Stimulated activated naive CD8-positive, alpha-beta T cell treated with anti-CD3 and anti-CD28 coated beads, Interleukin-15, Interleukin-2, amounts not matched to agents 100 ng/mL and 50 ng/mL, for 24 hours (primary cell): ENCODE measurements around the gene ITGB3BP.
"Not testable (repeated sequence)": the region's sequence is repeated elsewhere in the genome, so short reads cannot be mapped to it uniquely, and the experiment has no call there.

Source experiments
- H3K27ac Mint-ChIP-seq: one replicate; pipeline ENCODE4 v1.8.0; 2021; ENCODE audit warnings: mild to moderate bottlenecking, mixed read lengths
- H3K27me3 Mint-ChIP-seq: one replicate; pipeline ENCODE4 v1.8.0; 2021; ENCODE audit warnings: mixed read lengths
- H3K36me3 Mint-ChIP-seq: one replicate; pipeline ENCODE4 v1.8.0; 2021; ENCODE audit warnings: low read depth, mixed read lengths
- H3K4me1 Mint-ChIP-seq: one replicate; pipeline ENCODE4 v1.8.0; 2021; ENCODE audit warnings: low read depth, mixed read lengths
- H3K4me3 Mint-ChIP-seq: one replicate; pipeline ENCODE4 v1.8.0; 2021; ENCODE audit warnings: mild to moderate bottlenecking, mixed read lengths
- H3K9me3 Mint-ChIP-seq: one replicate; pipeline ENCODE4 v1.8.0; 2021; ENCODE audit warnings: mixed read lengths

The ITGB3BP gene, protein sequence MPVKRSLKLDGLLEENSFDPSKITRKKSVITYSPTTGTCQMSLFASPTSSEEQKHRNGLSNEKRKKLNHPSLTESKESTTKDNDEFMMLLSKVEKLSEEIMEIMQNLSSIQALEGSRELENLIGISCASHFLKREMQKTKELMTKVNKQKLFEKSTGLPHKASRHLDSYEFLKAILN

DNA sequence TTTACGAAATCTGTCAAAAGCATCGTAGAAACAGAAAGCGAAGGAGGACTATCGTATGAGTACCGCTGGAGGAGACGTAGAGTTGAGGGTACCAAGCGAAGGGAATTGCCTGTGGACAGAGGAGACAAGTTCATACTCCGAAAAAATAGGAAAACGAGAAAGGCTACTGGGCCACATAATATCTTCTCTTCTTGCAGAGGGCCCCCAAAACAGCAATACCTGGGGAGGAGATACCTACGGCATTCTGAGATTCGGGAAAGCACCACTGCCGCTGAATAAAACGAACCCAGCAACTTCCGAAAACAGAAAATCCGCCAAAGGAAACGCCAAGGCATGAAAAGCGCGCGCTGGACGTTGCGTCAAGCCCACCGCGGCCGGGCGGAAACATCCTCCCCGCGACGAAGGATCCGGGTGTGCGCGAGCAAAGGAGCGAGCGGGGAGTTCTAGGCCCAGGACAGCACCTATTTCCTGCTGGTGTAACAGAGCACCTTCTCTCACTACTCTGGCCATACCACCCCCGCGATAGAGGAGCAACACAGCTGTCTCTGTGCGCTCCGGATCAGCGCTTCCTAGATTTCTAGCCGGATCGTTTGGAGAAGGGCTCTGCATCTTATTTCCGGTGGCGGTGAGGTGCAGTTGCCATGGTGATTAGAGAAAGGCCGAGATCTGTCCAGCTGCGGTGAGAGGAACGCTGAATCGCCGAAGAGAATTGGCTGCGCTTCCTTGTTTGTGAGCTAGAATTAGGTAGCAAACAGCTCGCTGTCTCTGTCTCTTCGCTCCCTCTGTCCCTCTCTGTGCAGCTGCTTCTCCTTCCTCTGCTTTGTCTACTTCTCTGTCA lies at the start of gene ITGB3BP, which contains the start of gene EFCAB7:
Gene ITGB3BP, minus strand, starts transcription at position 335 of the 838 bp plus-strand sequence. Its CDS starts 92 bp downstream, at position 243.
Gene EFCAB7, plus strand, starts transcription at position 635 of the 838 bp plus-strand sequence. CDS start 2,048 bp downstream, outside the sequence.
- Mint-ChIP-seq H3K27ac (peak within 1 kb of the TSS; percentile 91), H3K27me3 (no peaks in the 10 kb centered on the region), H3K9me3 (no peaks in the 10 kb centered on the region), H3K4me3 (peak within 1 kb of the TSS; percentile 92), H3K4me1 (peaks cover 37% of the 10 kb centered on the region), H3K36me3 (peaks cover 9% of the 10 kb centered on the region)

DNA sequence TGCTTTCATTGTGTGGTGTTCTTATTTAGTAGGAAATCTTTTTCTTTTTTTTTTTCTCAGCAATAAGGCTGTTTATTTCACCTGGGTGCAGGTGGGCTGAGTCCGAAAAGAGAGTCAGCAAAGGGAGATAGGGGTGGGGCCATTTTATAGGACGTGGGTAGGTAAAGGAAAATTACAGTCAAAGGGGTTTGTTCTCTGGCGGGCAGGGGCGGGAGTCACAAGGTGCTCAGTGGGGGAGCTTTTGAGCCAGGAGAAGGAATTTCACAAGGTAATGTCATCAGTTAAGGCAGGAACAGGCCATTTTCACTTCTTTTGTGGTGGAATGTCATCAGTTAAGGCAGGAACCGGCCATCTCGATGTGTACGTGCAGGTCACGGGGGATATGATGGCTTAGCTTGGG lies 49.7 kb upstream of the ITGB3BP start:
- H3K27me3 Mint-ChIP-seq, H3K36me3 Mint-ChIP-seq, H3K9me3 Mint-ChIP-seq, H3K4me3 Mint-ChIP-seq, H3K4me1 Mint-ChIP-seq, H3K27ac Mint-ChIP-seq: not testable (repeated sequence)

DNA sequence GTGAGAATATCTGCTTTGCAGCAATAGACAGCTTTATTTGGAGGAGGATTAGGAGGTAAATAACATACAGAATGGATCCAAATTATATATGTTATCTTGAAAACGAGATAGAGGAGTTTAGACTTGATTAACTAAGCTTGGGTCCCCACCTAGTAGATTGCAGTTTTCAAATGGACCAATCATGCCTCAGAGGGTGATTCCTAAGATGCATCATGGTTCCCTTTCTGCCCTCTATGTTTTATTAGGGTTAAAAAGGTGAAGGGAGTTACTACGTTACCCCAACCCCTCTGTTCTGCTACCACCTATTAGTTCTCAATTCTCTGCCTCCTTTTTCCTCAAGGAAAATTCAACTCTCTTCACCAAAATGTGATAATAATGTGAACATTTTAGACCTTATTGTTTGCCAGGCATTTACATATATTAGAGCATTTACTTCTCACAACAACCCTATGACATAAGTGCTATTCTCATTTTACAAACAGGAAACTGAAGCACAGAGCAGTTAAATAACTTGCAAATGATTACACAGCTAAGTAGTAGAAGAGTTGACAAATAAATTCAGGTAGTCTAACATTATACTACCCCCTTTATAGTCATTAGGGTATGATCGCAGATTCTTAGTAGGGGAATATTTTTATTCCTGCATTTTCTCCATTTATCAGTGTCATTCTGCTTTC lies 46.8 kb upstream of the ITGB3BP start:
- Mint-ChIP-seq H3K9me3 (no peaks in the 10 kb centered on the region), H3K27me3 (no peaks in the 10 kb centered on the region), H3K4me3 (no peak overlapping the region), H3K36me3 (peaks cover 9% of the 10 kb centered on the region), H3K27ac (no peak overlapping the region), H3K4me1 (no peaks in the 10 kb centered on the region)

DNA sequence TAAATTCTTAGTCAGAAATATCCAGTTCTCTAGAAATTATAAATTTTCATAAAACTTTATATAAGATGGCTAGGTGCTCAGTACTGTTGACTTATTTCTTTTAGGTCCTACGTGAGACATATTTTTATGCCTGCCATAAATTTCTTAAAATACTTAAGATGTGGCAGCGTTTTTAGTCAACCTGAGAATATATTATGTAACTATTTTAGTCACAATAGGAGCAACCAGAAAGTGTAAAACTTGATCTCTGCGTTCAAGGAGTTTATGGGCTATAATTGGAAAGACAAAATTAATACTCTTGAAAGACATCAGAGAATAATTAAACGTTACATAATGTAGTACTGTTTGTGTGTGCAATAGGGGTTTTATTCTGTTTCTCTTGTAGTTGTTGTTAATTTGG lies 46.0 kb upstream of the ITGB3BP start:
- Mint-ChIP-seq H3K36me3 (peaks cover 16% of the 10 kb centered on the region), H3K4me1 (no peaks in the 10 kb centered on the region), H3K4me3 (no peak overlapping the region), H3K9me3 (no peaks in the 10 kb centered on the region), H3K27me3 (no peaks in the 10 kb centered on the region), H3K27ac (no peak overlapping the region)

DNA sequence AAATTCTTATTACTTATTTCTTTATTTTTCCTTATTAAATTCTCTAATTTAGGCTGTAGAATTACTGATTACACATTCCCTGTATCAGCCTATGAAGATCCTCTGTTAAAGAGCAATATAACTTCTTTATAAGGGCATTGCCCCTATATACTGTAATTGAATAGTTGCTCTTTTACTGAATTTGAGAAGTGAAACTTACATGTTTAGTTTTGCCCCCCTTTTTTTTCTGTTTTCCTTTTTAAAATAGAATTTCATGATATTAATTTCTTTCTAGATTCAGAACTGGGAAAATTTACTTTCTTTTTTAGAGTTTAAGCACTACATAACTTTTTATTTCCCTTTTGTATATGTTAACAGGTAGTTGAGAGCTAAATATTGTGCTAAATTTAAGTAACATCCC lies 40.7 kb upstream of the ITGB3BP start:
- Mint-ChIP-seq H3K36me3 (peaks cover 22% of the 10 kb centered on the region), H3K27me3 (no peaks in the 10 kb centered on the region), H3K9me3 (no peaks in the 10 kb centered on the region), H3K4me3 (no peak overlapping the region), H3K4me1 (no peaks in the 10 kb centered on the region), H3K27ac (no peak overlapping the region)

DNA sequence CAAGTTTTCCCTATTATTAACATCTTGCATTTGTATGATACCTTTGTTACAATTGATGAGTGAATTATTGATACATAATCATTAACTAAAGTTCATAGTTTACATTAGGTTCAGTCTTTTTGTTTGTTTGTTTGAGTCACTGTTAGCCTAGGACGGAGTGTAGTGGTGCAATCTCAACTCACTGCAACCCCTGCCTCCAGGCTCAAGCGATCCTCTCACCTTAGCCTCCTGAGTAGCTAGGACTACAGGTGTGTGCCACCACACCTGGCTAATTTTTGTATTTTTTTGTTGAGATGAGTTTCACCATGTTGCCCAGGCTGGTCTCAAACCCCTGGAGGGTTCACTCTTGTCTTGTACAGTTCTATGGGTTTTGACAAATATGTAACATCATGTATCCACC lies 36.3 kb upstream of the ITGB3BP start:
- H3K27me3 Mint-ChIP-seq = no peaks in the 10 kb centered on the region
- no peak overlapping the region for H3K27ac Mint-ChIP-seq
- peaks cover 14% of the 10 kb centered on the region for H3K36me3 Mint-ChIP-seq
- no peak overlapping the region for H3K4me3 Mint-ChIP-seq
- no peaks in the 10 kb centered on the region for H3K9me3 Mint-ChIP-seq
- H3K4me1 Mint-ChIP-seq = no peaks in the 10 kb centered on the region

DNA sequence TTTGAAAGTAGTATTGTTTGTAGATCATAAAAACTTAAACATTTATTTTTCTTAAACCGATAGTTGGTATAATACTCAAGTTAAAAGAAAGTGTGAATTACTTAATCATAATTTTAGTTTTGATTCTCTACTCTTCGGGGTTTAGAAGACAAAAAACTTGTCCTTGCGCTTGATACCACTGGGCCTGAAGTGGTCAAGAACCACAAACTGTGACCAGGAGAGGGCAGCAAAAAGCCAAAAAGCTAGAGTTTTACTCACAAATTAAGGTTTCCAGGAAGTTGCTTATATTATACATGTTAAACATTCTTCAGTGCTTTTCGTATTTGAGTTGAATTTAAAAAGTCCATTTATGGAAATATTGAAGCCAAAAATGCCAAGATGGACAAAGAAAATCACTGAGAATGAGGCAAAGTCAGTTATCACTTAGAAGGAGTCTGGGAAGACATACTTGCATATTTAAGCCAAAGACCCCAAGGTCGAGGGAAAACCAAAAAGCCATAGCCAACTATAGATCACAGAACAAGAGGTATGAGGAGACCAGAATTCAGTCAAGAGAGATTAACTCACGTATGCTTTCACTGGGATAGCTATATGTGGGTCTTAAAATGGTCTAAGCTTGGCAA lies 34.5 kb upstream of the ITGB3BP start:
- H3K27ac Mint-ChIP-seq = no peak overlapping the region
- peaks cover 8% of the 10 kb centered on the region for H3K36me3 Mint-ChIP-seq
- H3K4me1 Mint-ChIP-seq = no peaks in the 10 kb centered on the region
- H3K9me3 Mint-ChIP-seq = no peaks in the 10 kb centered on the region
- no peak overlapping the region for H3K4me3 Mint-ChIP-seq
- no peaks in the 10 kb centered on the region for H3K27me3 Mint-ChIP-seq

DNA sequence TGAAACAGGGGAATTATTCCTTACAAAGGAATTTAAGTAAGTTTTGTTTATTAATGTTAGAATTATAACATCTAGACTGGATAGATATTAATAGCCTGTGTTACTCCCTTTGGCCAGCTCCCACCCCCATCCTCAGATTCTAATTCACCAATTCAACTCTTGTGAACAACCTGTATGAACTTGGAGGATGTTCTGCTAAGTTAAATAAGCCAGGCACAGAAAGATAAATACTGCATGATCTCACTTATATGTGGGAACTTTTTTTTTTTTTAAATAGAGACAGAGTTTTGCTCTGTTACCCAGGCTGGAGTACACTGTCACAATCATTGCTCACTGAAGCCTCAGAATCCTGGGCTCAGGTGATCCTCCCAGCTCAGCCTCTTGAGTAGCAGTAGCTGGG lies 32.5 kb upstream of the ITGB3BP start:
- Mint-ChIP-seq H3K36me3 (peaks cover 12% of the 10 kb centered on the region), H3K27ac (no peak overlapping the region), H3K4me3 (no peak overlapping the region), H3K4me1 (no peaks in the 10 kb centered on the region), H3K9me3 (no peaks in the 10 kb centered on the region), H3K27me3 (no peaks in the 10 kb centered on the region)

DNA sequence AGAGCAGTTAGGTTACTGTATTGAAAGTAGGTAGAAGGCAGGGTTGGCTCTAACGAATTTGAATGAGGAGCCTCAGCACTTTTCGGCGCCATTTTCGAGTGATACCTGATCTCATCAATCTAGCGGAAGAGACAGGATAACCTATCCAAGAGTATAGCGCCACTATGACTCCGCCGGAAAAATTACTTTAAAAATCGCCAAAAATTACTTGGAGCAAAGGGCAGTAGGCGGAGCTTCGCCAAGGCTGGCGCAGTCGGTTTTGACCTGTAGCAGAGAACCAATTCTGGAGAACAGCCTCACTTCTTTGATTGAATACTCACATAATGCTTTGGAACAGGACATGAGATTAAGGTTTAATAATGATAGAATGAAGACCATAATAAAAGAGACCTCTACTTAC lies 25.9 kb upstream of the ITGB3BP start:
- Mint-ChIP-seq H3K9me3 (no peaks in the 10 kb centered on the region), H3K27ac (no peak overlapping the region), H3K4me3 (no peak overlapping the region), H3K36me3 (peaks cover 18% of the 10 kb centered on the region), H3K27me3 (no peaks in the 10 kb centered on the region), H3K4me1 (no peaks in the 10 kb centered on the region)

DNA sequence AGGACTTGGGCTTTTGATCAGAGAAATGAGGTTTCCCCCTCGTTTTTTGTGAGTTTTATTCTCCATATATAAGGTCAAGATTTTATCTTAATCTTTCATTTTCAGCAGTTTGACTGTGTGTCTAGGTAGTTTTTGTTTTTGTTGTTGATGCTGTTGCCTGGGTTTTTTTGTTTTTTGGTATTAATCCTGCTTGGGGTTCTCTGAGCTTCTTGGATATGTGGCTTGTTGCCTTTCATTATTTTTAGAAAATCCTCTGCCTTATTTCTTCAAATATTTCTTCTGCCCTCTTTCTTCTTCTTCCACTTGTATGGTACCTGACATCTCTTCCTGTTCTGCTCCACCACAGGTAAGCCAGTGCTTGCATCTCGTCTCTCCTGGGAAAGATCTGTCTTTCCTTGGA lies 25.3 kb upstream of the ITGB3BP start:
- H3K4me3 Mint-ChIP-seq = no peak overlapping the region
- H3K27ac Mint-ChIP-seq = no peak overlapping the region
- no peaks in the 10 kb centered on the region for H3K4me1 Mint-ChIP-seq
- H3K9me3 Mint-ChIP-seq = no peaks in the 10 kb centered on the region
- no peaks in the 10 kb centered on the region for H3K27me3 Mint-ChIP-seq
- peaks cover 18% of the 10 kb centered on the region for H3K36me3 Mint-ChIP-seq

DNA sequence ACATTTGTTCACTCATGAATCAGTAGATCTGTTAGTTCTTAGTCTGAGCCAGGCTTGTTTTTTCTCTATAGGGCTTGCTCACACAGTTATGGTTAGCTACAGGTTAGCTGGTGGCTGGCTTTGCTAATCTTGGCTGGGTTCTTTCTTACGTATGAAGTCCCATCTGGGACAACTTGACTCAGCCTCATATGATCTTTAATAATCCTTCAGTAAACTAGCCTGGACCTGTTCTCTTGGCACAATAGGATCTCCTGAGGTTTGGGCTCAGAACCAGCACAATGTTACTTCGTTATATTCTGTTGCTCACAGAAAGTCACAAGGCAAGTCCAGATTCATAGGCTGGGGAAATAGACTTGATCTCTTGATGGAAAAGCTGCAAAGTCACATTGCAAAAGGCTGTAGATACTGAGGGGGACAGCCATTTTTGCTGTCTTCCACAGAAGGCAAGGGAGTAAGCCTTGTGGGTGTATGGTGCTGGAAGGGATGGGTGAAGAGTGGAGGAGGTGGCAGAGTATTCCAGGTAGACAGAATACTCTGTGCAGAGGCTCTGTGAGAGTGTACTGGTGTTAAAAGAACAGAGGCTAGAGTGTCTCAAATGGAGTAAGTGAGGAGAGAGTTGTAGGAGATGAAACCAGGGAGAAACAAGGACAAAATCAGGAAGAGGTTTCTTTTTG lies 24.7 kb upstream of the ITGB3BP start:
- peaks cover 18% of the 10 kb centered on the region for H3K36me3 Mint-ChIP-seq
- no peaks in the 10 kb centered on the region for H3K27me3 Mint-ChIP-seq
- no peaks in the 10 kb centered on the region for H3K9me3 Mint-ChIP-seq
- no peaks in the 10 kb centered on the region for H3K4me1 Mint-ChIP-seq
- no peak overlapping the region for H3K27ac Mint-ChIP-seq
- no peak overlapping the region for H3K4me3 Mint-ChIP-seq

DNA sequence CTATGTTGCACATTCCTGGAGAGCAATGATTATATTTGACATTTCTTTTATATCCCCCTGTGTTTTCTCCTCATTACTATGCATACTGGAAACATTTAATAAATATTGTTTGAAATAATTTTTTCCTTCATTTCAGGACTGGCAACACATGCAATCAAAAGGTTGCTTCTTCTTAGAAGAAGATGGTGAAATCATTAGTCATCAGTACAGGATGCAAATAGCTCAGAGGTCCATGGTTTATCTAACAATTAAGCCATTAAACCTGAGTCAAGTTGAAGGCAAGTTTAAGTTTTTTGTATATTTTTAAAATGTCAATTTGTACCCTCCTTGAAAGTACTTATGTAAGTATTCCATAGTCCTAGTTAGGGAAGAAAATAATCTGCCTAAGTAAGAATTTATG lies 22.8 kb upstream of the ITGB3BP start:
- H3K9me3 Mint-ChIP-seq = no peaks in the 10 kb centered on the region
- H3K27me3 Mint-ChIP-seq = no peaks in the 10 kb centered on the region
- no peaks in the 10 kb centered on the region for H3K4me1 Mint-ChIP-seq
- H3K36me3 Mint-ChIP-seq = peaks cover 18% of the 10 kb centered on the region
- H3K27ac Mint-ChIP-seq = no peak overlapping the region
- no peak overlapping the region for H3K4me3 Mint-ChIP-seq

DNA sequence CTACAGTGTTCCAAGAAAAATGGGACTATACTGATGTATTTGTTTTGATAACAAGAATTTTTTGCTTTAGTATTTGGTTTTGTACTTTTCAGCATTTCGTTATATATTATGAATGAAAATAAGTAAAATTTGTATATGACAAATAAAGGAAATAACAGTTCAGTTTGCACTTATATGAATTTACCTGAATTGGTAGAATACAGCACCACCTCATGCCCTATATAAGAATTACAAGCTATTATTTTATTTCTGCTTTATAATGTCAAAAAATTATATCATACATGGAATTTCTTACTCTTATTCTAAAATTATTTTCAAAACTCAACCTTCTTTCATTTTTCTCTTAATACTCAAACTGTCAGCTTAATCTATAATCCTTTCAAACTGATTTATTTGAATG lies 14.9 kb upstream of the ITGB3BP start:
- H3K4me3 Mint-ChIP-seq = no peak overlapping the region

DNA sequence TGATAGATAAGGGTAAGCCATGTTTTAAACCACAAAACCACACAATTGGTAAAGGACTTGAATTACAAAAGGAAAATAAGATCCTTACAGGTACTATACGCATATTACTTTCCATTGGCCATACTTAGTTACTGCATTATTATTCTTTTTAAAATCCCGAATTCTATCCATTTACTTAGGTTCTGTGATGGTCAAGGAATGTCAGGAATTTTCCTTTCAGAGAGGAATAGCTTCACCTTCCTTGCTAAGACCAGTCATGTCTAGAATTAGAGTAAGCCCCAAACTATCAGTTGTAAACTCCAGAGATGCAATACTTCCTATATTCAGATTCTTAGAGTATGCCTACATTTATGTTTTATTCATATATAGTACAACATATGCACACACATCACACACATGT lies 14.0 kb upstream of the ITGB3BP start:
- Mint-ChIP-seq H3K36me3 (peaks cover 11% of the 10 kb centered on the region), H3K27ac (no peak overlapping the region), H3K27me3 (no peaks in the 10 kb centered on the region), H3K4me1 (no peaks in the 10 kb centered on the region), H3K9me3 (no peaks in the 10 kb centered on the region), H3K4me3 (no peak overlapping the region)

More for the DNA sequence above, 14.9 kb upstream of the ITGB3BP start:
- Mint-ChIP-seq H3K27me3 (no peaks in the 10 kb centered on the region), H3K27ac (no peak overlapping the region), H3K36me3 (peaks cover 5% of the 10 kb centered on the region), H3K9me3 (no peaks in the 10 kb centered on the region), H3K4me1 (no peaks in the 10 kb centered on the region)
